IPS-18c (cell line): ENCODE measurements around the gene RGP1.

ENCODE experiments used
- H3K4me3 ChIP-seq: 2 replicates; pipeline ENCODE4 v1.7.0; 2013; ENCODE audit warnings: low read depth, mild to moderate bottlenecking, low read length, moderate library complexity; ENCODE audit not compliant: insufficient read depth
- H3K9me3 ChIP-seq: one replicate; pipeline ENCODE4 v1.6.1; 2013; ENCODE audit warnings: mild to moderate bottlenecking, low read length, moderate library complexity; ENCODE audit not compliant: control insufficient read depth, insufficient read depth

The RGP1 gene

GRCh38 chr9:35748858-35749514, at the start of gene RGP1, which contains the start of gene GBA2:
Gene RGP1, plus strand, starts transcription at chr9:35749287. Its CDS starts 469 bp downstream, at chr9:35749756.
Gene GBA2, minus strand, starts transcription at chr9:35749228. Its CDS starts 524 bp downstream, at chr9:35748704.
- H3K4me3 ChIP-seq = peak within 1 kb of the TSS; percentile 94
- H3K9me3 ChIP-seq = no peaks in the 10 kb centered on the region

GRCh38 chr9:35700031-35700430, 49.1 kb upstream of the RGP1 start:
- no peaks in the 10 kb centered on the region for H3K9me3 ChIP-seq
- H3K4me3 ChIP-seq = no peak overlapping the region

GRCh38 chr9:35700942-35701341, 48.1 kb upstream of the RGP1 start:
- Histone ChIP-seq H3K4me3 (no peak overlapping the region), H3K9me3 (no peaks in the 10 kb centered on the region)

- Histone ChIP-seq H3K4me3 (no peak overlapping the region), H3K9me3 (no peaks in the 10 kb centered on the region)
Observed at GRCh38 chr9:35702696-35703095, 46.4 kb upstream of the RGP1 start.

- Histone ChIP-seq H3K4me3 (no peak overlapping the region), H3K9me3 (no peaks in the 10 kb centered on the region)
Observed at GRCh38 chr9:35703906-35704672, 45.0 kb upstream of the RGP1 start.

GRCh38 chr9:35705372-35705771, 43.7 kb upstream of the RGP1 start:
- H3K4me3 ChIP-seq = no peak overlapping the region
- no peaks in the 10 kb centered on the region for H3K9me3 ChIP-seq

GRCh38 chr9:35705836-35706430, 43.2 kb upstream of the RGP1 start:
- no peak overlapping the region for H3K4me3 ChIP-seq

GRCh38 chr9:35706951-35707350, 42.1 kb upstream of the RGP1 start:
- no peaks in the 10 kb centered on the region for H3K9me3 ChIP-seq
- no peak overlapping the region for H3K4me3 ChIP-seq

More at GRCh38 chr9:35705836-35706430, 43.2 kb upstream of the RGP1 start:
- no peaks in the 10 kb centered on the region for H3K9me3 ChIP-seq

- no peaks in the 10 kb centered on the region for H3K9me3 ChIP-seq
- no peak overlapping the region for H3K4me3 ChIP-seq
Observed at GRCh38 chr9:35708146-35708545, 40.9 kb upstream of the RGP1 start.

GRCh38 chr9:35710818-35711500, 38.1 kb upstream of the RGP1 start:
- Histone ChIP-seq H3K9me3 (no peaks in the 10 kb centered on the region), H3K4me3 (no peak overlapping the region)

GRCh38 chr9:35711501-35712428, 37.3 kb upstream of the RGP1 start:
- Histone ChIP-seq H3K4me3 (no peak overlapping the region), H3K9me3 (no peaks in the 10 kb centered on the region)

- Histone ChIP-seq H3K4me3 (no peak overlapping the region), H3K9me3 (no peaks in the 10 kb centered on the region)
Observed at GRCh38 chr9:35712762-35713400, 36.2 kb upstream of the RGP1 start.

GRCh38 chr9:35713578-35713977, 35.5 kb upstream of the RGP1 start:
- H3K9me3 ChIP-seq = no peaks in the 10 kb centered on the region
- no peak overlapping the region for H3K4me3 ChIP-seq

GRCh38 chr9:35714123-35714522, 35.0 kb upstream of the RGP1 start:
- H3K9me3 ChIP-seq = no peaks in the 10 kb centered on the region
- H3K4me3 ChIP-seq = no peak overlapping the region

- H3K4me3 ChIP-seq = no peak overlapping the region
- no peaks in the 10 kb centered on the region for H3K9me3 ChIP-seq
Observed at GRCh38 chr9:35714579-35715252, 34.4 kb upstream of the RGP1 start.

- Histone ChIP-seq H3K9me3 (no peaks in the 10 kb centered on the region), H3K4me3 (no peak overlapping the region)
Observed at GRCh38 chr9:35716230-35716629, 32.9 kb upstream of the RGP1 start.
